Psoas muscle (tissue), 8 donors: Measurements from ENCODE around the gene MEIOSIN. TPM values are rescaled to one million over a fixed set of nuclear protein-coding genes. Genes with fewer than 3 reads are reported as not detected.

Source experiments
- ATAC-seq, 4 donors: fragments of 200-7000 bp; cut with Tn5 transposase; one replicate each; pipeline ENCODE4 v1.9.1; 2020; ENCODE audit warnings: moderate library complexity in 3 of 4, mild to moderate bottlenecking in 2 of 4
- DNase-seq, 2 donors: peaks; one replicate each; pipeline ENCODE4 v3.0.0-alpha.2; 2020
- H3K27ac ChIP-seq: fragments of 200-600 bp; one replicate; pipeline ENCODE4 v1.8.0; 2022
- H3K27me3 ChIP-seq, 3 donors: fragments of 200-600 bp in 1 of 3; one replicate each; pipeline versions ENCODE4 v1.6.1 to v1.8.0; 2013 to 2022; ENCODE audit warnings: low read length in 2 of 3, mild to moderate bottlenecking in 2 of 3, moderate library complexity in 1 of 3; ENCODE audit not compliant: insufficient read depth in 3 of 3
- H3K36me3 ChIP-seq, 2 donors: fragments of 200-600 bp in 1 of 2; one replicate each; pipeline versions ENCODE4 v1.6.1 to v1.8.0; 2013 to 2022; ENCODE audit warnings: low read depth in 1 of 2, mild to moderate bottlenecking in 1 of 2, moderate library complexity in 1 of 2; ENCODE audit not compliant: insufficient read depth in 1 of 2
- H3K4me1 ChIP-seq: fragments of 200-600 bp; one replicate; pipeline ENCODE4 v1.8.0; 2022
- H3K4me3 ChIP-seq: fragments of 200-600 bp; one replicate; pipeline ENCODE4 v1.8.0; 2022; ENCODE audit warnings: mild to moderate bottlenecking
- H3K9me3 ChIP-seq: fragments of 200-600 bp; one replicate; pipeline ENCODE4 v1.8.0; 2022
- CTCF ChIP-seq: fragments of 200-600 bp; IDR thresholded peaks from one replicate; pipeline ENCODE4 v1.8.0; 2022; ENCODE audit warnings: antibody characterized with exemption
- WGBS, 3 donors: extraction: QIAGEN DNeasy Blood & Tissue Kit; methylation state at CpG; one replicate each; pipeline versions ENCODE4 v1.1.6 to v1.1.7; 2013; 5-methylcytosine and 5-hydroxymethylcytosine counted together
- intact Hi-C, 2 donors: fragments of 100-400 bp; cut with DNase I; formaldehyde crosslinking; loops; one replicate each; pipeline versions ENCODE4 v1.11.0 to v1.14.2; 2022
- polyA plus RNA-seq, 3 donors: library from polyadenylated mRNA; stranded (reverse); fragments of 200-250 nt; gene quantifications; one replicate each; pipeline ENCODE4 v1.2.3, GENCODE V29; 2013
- total RNA-seq, 4 donors: library from RNA; stranded (reverse); fragmentation: NEBNext Ultra II Directional in 2 of 4; extraction: Animal tissue kit (Norgen Biotek cat#: 25700) in 2 of 4; gene quantifications; one replicate each; pipeline versions ENCODE4 v1.2.1 to v1.2.4, GENCODE V29; 2021 to 2023
- donor health status: healthy with polysubstance abuse.
- donor health status: DM: no; HTN: no; CAD: no; lungs with moderate emphysema.
- donor health status: Bipolar disorder and iron deficiency.
- donor health status: healthy.
- donor health status: DM: yes; HTN: yes; CAD: no.
- donor health status: DM: no; HTN: no; CAD: no.
- donor health status: DM: no; HTN: no; CAD: no.
- donor health status: DM: yes; HTN: yes; CAD: no.

The MEIOSIN gene
- total and polyA plus RNA-seq, 7 donors = 0.01 TPM; not detected in 6

GRCh38 chr19:45785781-45786532 lies 52.7 kb downstream of the MEIOSIN start:
- intact Hi-C loops = loop anchor here in 1 of 2 donors (10.0 kb wide), 1 partner anchor 1041 kb away; the partner anchor contains the start of gene BCL3
- ATAC-seq (no peak), DNase-seq (no peak)
- peaks cover 61% of the 10 kb centered on the region for H3K4me1 ChIP-seq
- WGBS, 3 donors = 57 to 69% (median 68%) methylated on average over 46 to 57 of the region's 57 CpGs
- H3K27ac ChIP-seq = peak overlapping the region; percentile 48
- H3K36me3 ChIP-seq = peaks cover 0 to 45% of the 10 kb centered on the region in 2 donors
- H3K9me3 ChIP-seq = no peaks in the 10 kb centered on the region
- no peak for TF ChIP-seq CTCF
- H3K27me3 ChIP-seq = no peaks in the 10 kb centered on the region
- H3K4me3 ChIP-seq = no peak overlapping the region

GRCh38 chr19:45786533-45786894 lies 53.3 kb downstream of the MEIOSIN start:
- H3K27me3 ChIP-seq = no peaks in the 10 kb centered on the region
- peaks cover 66% of the 10 kb centered on the region for H3K4me1 ChIP-seq
- DNase-seq (no peak), ATAC-seq (no peak)
- 94 to 96% (median 94%) methylated on average over 20 to 21 of the region's 21 CpGs for whole genome bisulfite sequencing, 3 donors
- H3K9me3 ChIP-seq = no peaks in the 10 kb centered on the region
- no peak overlapping the region for H3K4me3 ChIP-seq
- H3K27ac ChIP-seq = no peak overlapping the region
- intact Hi-C loops = loop anchor here in 1 of 2 donors (10.0 kb wide), 1 partner anchor 1042 kb away; the partner anchor contains the start of gene BCL3
- TF ChIP-seq CTCF = no peak
- peaks cover 0 to 45% of the 10 kb centered on the region in 2 donors for H3K36me3 ChIP-seq

- peak in 1 of 2 donors; percentile 88 for DNase-seq
- no peak for TF ChIP-seq CTCF
- intact Hi-C loops = loop anchor here in 1 of 2 donors (10.0 kb wide), 1 partner anchor 1044 kb away; the partner anchor contains the start of gene BCL3
- 51 to 67% (median 52%) methylated on average over 15 of the region's 15 CpGs for WGBS, 3 donors
- Histone ChIP-seq H3K4me1 (peaks cover 58% of the 10 kb centered on the region), H3K4me3 (no peak overlapping the region), H3K27ac (peak overlapping the region; percentile 70), H3K27me3 (no peaks in the 10 kb centered on the region), H3K9me3 (no peaks in the 10 kb centered on the region), H3K36me3 (peaks cover 0 to 45% of the 10 kb centered on the region in 2 donors)
- ATAC-seq = peak; percentile 69 to 76 (median 76)
These were observed 56.0 kb downstream of the MEIOSIN start for GRCh38 chr19:45789035-45789786.

- peaks cover 0 to 45% of the 10 kb centered on the region in 2 donors for H3K36me3 ChIP-seq
- ATAC-seq (no peak), DNase-seq (no peak)
- no peaks in the 10 kb centered on the region for H3K9me3 ChIP-seq
- H3K27ac ChIP-seq = no peak overlapping the region
- no peak for TF ChIP-seq CTCF
- H3K4me3 ChIP-seq = no peak overlapping the region
- H3K27me3 ChIP-seq = no peaks in the 10 kb centered on the region
- WGBS, 3 donors = 81 to 90% (median 86%) methylated on average over 8 of the region's 8 CpGs
- intact Hi-C loops = no loop called here
- H3K4me1 ChIP-seq = peaks cover 41% of the 10 kb centered on the region
These were observed 57.7 kb downstream of the MEIOSIN start for GRCh38 chr19:45790942-45791341.
